NT2/D1 (cell line): ENCODE measurements around the gene MANSC4.
"Not testable (repeated sequence)": the region's sequence is repeated elsewhere in the genome, so short reads cannot be mapped to it uniquely, and the experiment has no call there.

Experiments used
- DNase-seq: peaks from one replicate; pipeline ENCODE4 v3.0.0-alpha.2; 2011; ENCODE audit warnings: low read depth, low spot score
- H3K27me3 ChIP-seq: 2 replicates; pipeline ENCODE4 v1.6.0; 2011; ENCODE audit warnings: mild to moderate bottlenecking; ENCODE audit not compliant: insufficient read length, insufficient read depth
- H3K36me3 ChIP-seq: 2 replicates; pipeline ENCODE4 v1.6.1; 2011; ENCODE audit warnings: mild to moderate bottlenecking, low read length, mixed read lengths; ENCODE audit not compliant: insufficient read depth, insufficient read length
- H3K4me1 ChIP-seq: 2 replicates; pipeline ENCODE4 v1.5.1; 2011; ENCODE audit not compliant: insufficient read depth, insufficient read length
- H3K4me3 ChIP-seq: 2 replicates; pipeline ENCODE4 v1.5.1; 2011; ENCODE audit warnings: low read depth; ENCODE audit not compliant: insufficient read length
- H3K9ac ChIP-seq: 2 replicates; pipeline ENCODE4 v1.6.0; 2011; ENCODE audit warnings: low read depth; ENCODE audit not compliant: insufficient read length
- H3K9me3 ChIP-seq: 2 replicates; pipeline ENCODE4 v1.5.1; 2011; ENCODE audit warnings: mild to moderate bottlenecking, low read length; ENCODE audit not compliant: insufficient read depth
- SUZ12 ChIP-seq: IDR thresholded peaks from 2 replicates; pipeline ENCODE4 v1.6.1; 2011; ENCODE audit not compliant: insufficient read length, insufficient read depth; ENCODE audit errors: extremely low read depth
- YY1 ChIP-seq: IDR thresholded peaks from 2 replicates; pipeline ENCODE4 v1.6.1; 2011; ENCODE audit not compliant: insufficient read length, insufficient read depth
- ZNF274 ChIP-seq: IDR thresholded peaks from 2 replicates; pipeline ENCODE4 v1.6.1; 2011; ENCODE audit warnings: mild to moderate bottlenecking, low read depth, low read length

MANSC4 gene

DNA sequence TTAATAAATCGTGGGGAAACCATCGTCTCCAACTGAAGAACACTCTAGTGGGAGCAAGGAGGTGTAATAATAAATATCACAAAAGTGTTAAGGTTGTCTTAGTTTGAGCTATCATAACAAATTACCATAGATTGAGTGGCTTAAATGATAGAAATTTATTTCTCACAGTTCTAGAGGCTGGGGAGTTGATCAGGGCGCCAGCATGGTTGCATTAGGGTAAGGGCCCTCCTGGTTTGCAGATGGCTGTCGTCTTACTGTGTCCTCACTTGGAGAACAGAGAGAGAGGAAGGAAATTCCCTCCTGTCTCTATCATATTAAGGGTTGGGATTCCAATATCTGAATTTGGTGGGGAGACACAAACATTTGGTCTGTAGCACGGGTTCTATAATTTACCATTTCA is 36.4 kb downstream of the MANSC4 start:
- TF ChIP-seq ZNF274, result no peak
- TF ChIP-seq SUZ12, result no peak
- TF ChIP-seq YY1, result no peak

GRCh38 chr12:27734321-27734720 is 45.7 kb downstream of the MANSC4 start:
- H3K4me3 ChIP-seq, DNase-seq, H3K9me3 ChIP-seq, H3K9ac ChIP-seq, H3K4me1 ChIP-seq, H3K27me3 ChIP-seq: not testable (repeated sequence)
- peaks cover 85% of the 10 kb centered on the region for H3K36me3 ChIP-seq

More for the DNA sequence above, 36.4 kb downstream of the MANSC4 start:
- H3K9ac ChIP-seq, result no peak overlapping the region
- no peak for DNase-seq
- peaks cover 65% of the 10 kb centered on the region for H3K36me3 ChIP-seq
- H3K27me3 ChIP-seq, result no peaks in the 10 kb centered on the region
- H3K4me3 ChIP-seq, result no peak overlapping the region
- H3K4me1 ChIP-seq, result no peaks in the 10 kb centered on the region
- H3K9me3 ChIP-seq, result no peaks in the 10 kb centered on the region

DNA sequence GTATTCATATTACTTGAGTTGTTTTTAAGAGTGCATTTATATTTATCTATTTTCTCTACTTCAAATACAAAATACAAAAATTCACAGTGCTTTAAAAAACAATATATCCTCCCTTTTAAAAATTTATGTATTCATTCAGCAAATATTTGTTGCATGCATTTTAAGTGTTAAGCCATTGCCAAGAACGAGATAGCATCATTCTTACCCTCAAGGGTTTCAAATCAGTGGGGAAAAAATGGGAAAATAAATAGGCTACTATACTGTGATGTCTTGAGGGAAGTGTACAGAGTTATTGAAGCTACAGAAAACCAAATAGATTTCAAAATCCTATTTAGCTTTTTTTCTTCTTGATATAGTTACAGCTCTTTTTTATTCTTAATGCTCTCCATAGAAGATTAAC is 46.2 kb downstream of the MANSC4 start:
- H3K36me3 ChIP-seq, result peaks cover 84% of the 10 kb centered on the region

DNA sequence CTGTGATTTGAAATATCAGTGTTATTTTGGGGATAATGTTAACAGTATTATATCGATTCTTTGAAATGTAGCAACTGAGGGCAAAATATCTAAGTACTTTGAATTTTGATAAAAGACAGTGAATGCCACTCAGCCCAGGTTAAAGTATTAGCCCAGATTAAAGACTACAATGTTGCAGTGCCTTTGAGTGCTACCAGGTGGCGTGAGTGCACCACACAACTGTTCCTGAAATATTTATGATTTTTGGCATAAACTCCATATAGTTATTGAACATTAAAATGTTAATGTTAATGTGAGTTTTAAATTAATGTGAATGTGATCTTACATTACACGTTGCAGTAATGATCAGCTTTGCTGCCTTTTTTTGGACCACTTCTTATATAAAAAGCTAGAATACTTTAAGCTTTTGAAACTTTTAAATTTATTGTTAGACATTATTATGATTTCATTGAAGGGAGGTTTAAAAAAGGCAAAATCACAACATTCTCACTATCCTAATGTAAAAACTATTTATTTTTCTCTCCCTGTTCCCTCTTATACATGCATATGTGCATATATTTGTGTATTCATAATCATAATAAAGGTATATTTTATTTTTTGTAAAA is 46.9 kb downstream of the MANSC4 start:
- H3K36me3 ChIP-seq, result peaks cover 84% of the 10 kb centered on the region
- TF ChIP-seq SUZ12 (no peak), ZNF274 (no peak), YY1 (no peak)
- DNase-seq, result peak; percentile 23
- no peaks in the 10 kb centered on the region for H3K9me3 ChIP-seq
- no peaks in the 10 kb centered on the region for H3K27me3 ChIP-seq
- no peak overlapping the region for H3K4me3 ChIP-seq
- H3K9ac ChIP-seq, result no peak overlapping the region
- H3K4me1 ChIP-seq, result no peaks in the 10 kb centered on the region

More for the DNA sequence above, 46.2 kb downstream of the MANSC4 start:
- H3K9ac ChIP-seq, result no peak overlapping the region
- no peak for DNase-seq
- H3K27me3 ChIP-seq, result no peaks in the 10 kb centered on the region
- TF ChIP-seq ZNF274 (no peak), YY1 (no peak), SUZ12 (no peak)
- no peaks in the 10 kb centered on the region for H3K4me1 ChIP-seq
- H3K9me3 ChIP-seq, result no peaks in the 10 kb centered on the region
- no peak overlapping the region for H3K4me3 ChIP-seq

DNA sequence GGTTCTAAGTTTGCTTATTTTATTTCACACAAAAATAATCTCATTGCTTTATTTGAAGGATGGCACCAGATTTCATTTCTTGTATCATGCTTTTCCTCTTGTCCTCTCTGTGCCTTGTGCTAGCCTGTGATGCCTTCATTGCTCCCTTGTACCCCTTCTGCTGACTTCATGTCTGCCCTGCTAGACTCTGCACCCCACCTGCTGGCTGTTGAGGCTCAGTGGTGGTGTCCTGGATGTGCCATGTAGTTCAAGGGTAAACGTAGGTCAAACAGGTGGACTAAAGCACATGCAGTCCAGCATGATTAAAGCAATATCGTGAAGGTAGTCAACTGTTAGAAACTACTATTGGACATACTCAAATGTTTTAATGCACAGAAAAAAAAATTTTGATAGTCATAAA is 47.8 kb downstream of the MANSC4 start:
- DNase-seq, result peak; percentile 65
- TF ChIP-seq ZNF274, result no peak
- no peak for TF ChIP-seq SUZ12
- no peak for TF ChIP-seq YY1
- Histone ChIP-seq H3K36me3 (peaks cover 84% of the 10 kb centered on the region), H3K9ac (no peak overlapping the region), H3K9me3 (no peaks in the 10 kb centered on the region), H3K4me1 (no peaks in the 10 kb centered on the region), H3K4me3 (no peak overlapping the region), H3K27me3 (no peaks in the 10 kb centered on the region)

- no peaks in the 10 kb centered on the region for H3K27me3 ChIP-seq
- DNase-seq, result no peak
- no peaks in the 10 kb centered on the region for H3K9me3 ChIP-seq
- TF ChIP-seq YY1, result no peak
- no peak for TF ChIP-seq SUZ12
- no peak for TF ChIP-seq ZNF274
- H3K4me1 ChIP-seq, result no peaks in the 10 kb centered on the region
- peaks cover 81% of the 10 kb centered on the region for H3K36me3 ChIP-seq
- no peak overlapping the region for H3K4me3 ChIP-seq
- H3K9ac ChIP-seq, result no peak overlapping the region
Measured at GRCh38 chr12:27730097-27730588, 49.9 kb downstream of the MANSC4 start.

DNA sequence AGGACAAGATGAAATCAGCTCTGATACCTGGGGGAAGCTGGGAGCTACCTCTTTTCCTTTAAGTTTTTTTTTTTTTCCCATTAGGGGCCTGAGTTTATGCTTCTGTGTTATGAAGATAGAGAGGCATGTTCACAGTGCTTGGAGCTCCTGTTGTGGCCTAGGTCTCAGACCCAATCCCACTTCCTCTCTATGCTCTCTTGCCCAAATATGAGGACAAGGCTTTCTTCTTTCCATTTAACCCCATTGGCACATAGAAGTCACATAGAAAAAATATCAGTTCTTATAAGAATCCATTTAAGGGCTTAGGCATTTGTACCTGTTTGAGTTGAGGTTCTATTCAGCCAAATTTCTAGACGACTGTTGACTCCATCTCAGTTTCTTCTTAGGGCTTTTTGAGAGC is 56.8 kb downstream of the MANSC4 start:
- no peaks in the 10 kb centered on the region for H3K4me1 ChIP-seq
- no peak overlapping the region for H3K9ac ChIP-seq
- peaks cover 88% of the 10 kb centered on the region for H3K36me3 ChIP-seq
- no peaks in the 10 kb centered on the region for H3K9me3 ChIP-seq
- no peak for DNase-seq
- H3K4me3 ChIP-seq, result no peak overlapping the region
- TF ChIP-seq YY1 (no peak), SUZ12 (no peak), ZNF274 (no peak)
- H3K27me3 ChIP-seq, result no peaks in the 10 kb centered on the region
